HepG2 (cell line): ENCODE results near the gene EXOC6B. TPM values are rescaled to one million over a fixed set of nuclear protein-coding genes. Genes with fewer than 3 reads are reported as not detected.

Experiments
- BATF2 ChIP-seq: sonication (generic); formaldehyde crosslinking; IDR thresholded peaks from 2 replicates; pipeline ENCODE4 v1.8.0; 2022; ENCODE audit warnings: mild to moderate bottlenecking, missing genetic modification reagents, moderate library complexity
- BRCA1 ChIP-seq: sonication (generic); formaldehyde crosslinking; IDR thresholded peaks from 2 replicates; pipeline ENCODE4 v1.4.0; 2020; ENCODE audit warnings: missing genetic modification reagents
- GATA4 ChIP-seq: sonication (generic); IDR thresholded peaks from 2 replicates; pipeline ENCODE4 v1.6.1; 2016; ENCODE audit warnings: antibody characterized with exemption, low read depth, borderline replicate concordance
- JUNB ChIP-seq: sonication (generic); formaldehyde crosslinking; IDR thresholded peaks from 2 replicates; pipeline ENCODE4 v1.8.0; 2022; ENCODE audit warnings: missing genetic modification reagents, mild to moderate bottlenecking, borderline replicate concordance
- LCORL ChIP-seq, 2 experiments: fragments of 450-650 bp in 1 of 2; sonication (generic) in 1 of 2; formaldehyde crosslinking in 1 of 2; IDR thresholded peaks; 2 replicates each; pipeline versions ENCODE4 v1.5.0 to v1.6.1; 2017 to 2020; ENCODE audit warnings: antibody characterized with exemption in 1 of 2, missing genetic modification reagents in 1 of 2
- MEIS2 ChIP-seq: sonication (generic); formaldehyde crosslinking; IDR thresholded peaks from 2 replicates; pipeline ENCODE4 v1.9.0; 2021; ENCODE audit warnings: mild to moderate bottlenecking, missing genetic modification reagents
- MIXL1 ChIP-seq: IDR thresholded peaks from 2 replicates; pipeline ENCODE4 v1.6.1; 2016
- MXD4 ChIP-seq: IDR thresholded peaks from 2 replicates; pipeline ENCODE4 v1.6.1; 2016; ENCODE audit warnings: mild to moderate bottlenecking, missing biosample characterization, missing genetic modification reagents
- NAIF1 ChIP-seq: sonication (generic); formaldehyde crosslinking; IDR thresholded peaks from 2 replicates; pipeline ENCODE4 v1.5.0; 2020; ENCODE audit warnings: mild to moderate bottlenecking, missing genetic modification reagents, borderline replicate concordance
- PHF5A ChIP-seq: IDR thresholded peaks from one replicate; pipeline ENCODE4 v1.6.1; 2018; ENCODE audit warnings: low read depth, missing genetic modification reagents; ENCODE audit not compliant: unreplicated experiment
- PLSCR1 ChIP-seq: sonication (generic); formaldehyde crosslinking; IDR thresholded peaks from 2 replicates; pipeline ENCODE4 v1.5.0; 2020; ENCODE audit warnings: missing genetic modification reagents, mild to moderate bottlenecking, borderline replicate concordance
- SMAD1 ChIP-seq: sonication (generic); formaldehyde crosslinking; IDR thresholded peaks from 2 replicates; pipeline ENCODE4 v1.4.0; 2020; ENCODE audit warnings: missing genetic modification reagents, low read depth, mild to moderate bottlenecking, borderline replicate concordance
- TFDP2 ChIP-seq: sonication (generic); formaldehyde crosslinking; IDR thresholded peaks from 2 replicates; pipeline ENCODE4 v1.4.0; 2020; ENCODE audit warnings: missing genetic modification reagents
- ZBTB1 ChIP-seq: sonication (generic); formaldehyde crosslinking; IDR thresholded peaks from 2 replicates; pipeline ENCODE4 v1.4.0; 2020; ENCODE audit warnings: missing genetic modification reagents, borderline replicate concordance
- ZBTB7B ChIP-seq: sonication (generic); formaldehyde crosslinking; IDR thresholded peaks from 2 replicates; pipeline ENCODE4 v1.4.0; 2020; ENCODE audit warnings: missing genetic modification reagents
- ZFP36L1 ChIP-seq: sonication (generic); formaldehyde crosslinking; IDR thresholded peaks from 2 replicates; pipeline ENCODE4 v1.8.0; 2022; ENCODE audit warnings: mild to moderate bottlenecking, missing genetic modification reagents, moderate library complexity
- ZFYVE20 ChIP-seq: sonication (generic); formaldehyde crosslinking; IDR thresholded peaks from 2 replicates; pipeline ENCODE4 v1.8.0; 2023; ENCODE audit warnings: low read depth, mild to moderate bottlenecking, moderate library complexity, missing genetic modification reagents, borderline replicate concordance
- ZNF160 ChIP-seq: sonication (generic); formaldehyde crosslinking; IDR thresholded peaks from 2 replicates; pipeline ENCODE4 v1.8.0; 2022; ENCODE audit warnings: mild to moderate bottlenecking, inconsistent platforms, missing genetic modification reagents
- ZNF263 ChIP-seq: sonication (generic); formaldehyde crosslinking; IDR thresholded peaks from 2 replicates; pipeline ENCODE4 v1.4.0; 2020; ENCODE audit warnings: missing genetic modification reagents
- ZNF296 ChIP-seq: sonication (generic); formaldehyde crosslinking; conservative IDR thresholded peaks from 2 replicates; pipeline ENCODE4 v1.5.0; 2020; ENCODE audit warnings: mild to moderate bottlenecking, missing genetic modification reagents
- ZNF362 ChIP-seq: sonication (generic); formaldehyde crosslinking; IDR thresholded peaks from 2 replicates; pipeline ENCODE4 v1.4.0; 2020; ENCODE audit warnings: missing genetic modification reagents, mild to moderate bottlenecking, borderline replicate concordance
- ZNF598 ChIP-seq: sonication (generic); formaldehyde crosslinking; IDR thresholded peaks from 2 replicates; pipeline ENCODE4 v1.5.1; 2020; ENCODE audit warnings: mild to moderate bottlenecking, missing genetic modification reagents, borderline replicate concordance
- ZNF652 ChIP-seq: IDR thresholded peaks from 2 replicates; pipeline ENCODE4 v1.6.1; 2016; ENCODE audit warnings: low read depth, borderline replicate concordance
- ZNF709 ChIP-seq: sonication (generic); formaldehyde crosslinking; IDR thresholded peaks from 2 replicates; pipeline ENCODE4 v1.5.0; 2020; ENCODE audit warnings: mild to moderate bottlenecking, missing genetic modification reagents
- ZNF720 ChIP-seq: sonication (generic); formaldehyde crosslinking; IDR thresholded peaks from 2 replicates; pipeline ENCODE4 v1.4.0; 2020; ENCODE audit warnings: missing genetic modification reagents
- ZNF740 ChIP-seq: sonication (generic); formaldehyde crosslinking; IDR thresholded peaks from 2 replicates; pipeline ENCODE4 v1.4.0; 2020; ENCODE audit warnings: missing genetic modification reagents
- ZSCAN30 ChIP-seq: sonication (generic); formaldehyde crosslinking; IDR thresholded peaks from 2 replicates; pipeline ENCODE4 v1.5.0; 2020; ENCODE audit warnings: mild to moderate bottlenecking, missing genetic modification reagents
- polyA plus RNA-seq, 8 experiments: library from polyadenylated mRNA; depleted of rRNA in 3 of 8; stranded (reverse) in 7 of 8; unstranded in 1 of 8; fragments of >200 nt; fragmentation: Illumina TruSeq in 4 of 8; extraction: Trizol in 4 of 8; gene quantifications; 2 replicates each; pipeline versions ENCODE4 v1.2.1 to v1.2.3, GENCODE V29; 2011 to 2016; ENCODE audit warnings: low read depth in 4 of 8, missing spikeins in 1 of 8, mixed read lengths in 1 of 8; ENCODE audit not compliant: insufficient read depth in 1 of 8
- total RNA-seq, 5 experiments: library from RNA; depleted of rRNA; stranded (reverse); fragments of >200 nt; fragmentation: Illumina TruSeq; extraction: Trizol; gene quantifications; 2 replicates each; pipeline ENCODE4 v1.2.3, GENCODE V29; 2016; ENCODE audit warnings: low read depth in 1 of 5

EXOC6B gene
- total and polyA plus RNA-seq, 2 of the 13 experiments (the other 11 are each of a cell fraction or from before 2014, with no cell fraction given), result 9.1 to 15.9 TPM

GRCh38 chr2:72144632-72145288, 681.1 kb downstream of the EXOC6B start (continued):
- TF ChIP-seq ZNF652 (peak; percentile 94), ZNF296 (CRISPR knock-in tag) (no peak), ZFYVE20 (no peak), ZNF740 (CRISPR knock-in tag) (no peak), BATF2 (CRISPR knock-in tag) (no peak), ZNF598 (0 out of 2 replicates have a peak, but pooled peaks have one; percentile 32), ZNF709 (CRISPR knock-in tag) (no peak), TFDP2 (0 out of 2 replicates have a peak, but pooled peaks have one; percentile 27), PHF5A (CRISPR knock-in tag) (no peak), MIXL1 (CRISPR knock-in tag) (no peak), GATA4 (no peak), MEIS2 (CRISPR knock-in tag) (no peak), NAIF1 (no peak), ZNF362 (CRISPR knock-in tag) (no peak), JUNB (no peak), BRCA1 (CRISPR knock-in tag) (no peak), ZNF720 (CRISPR knock-in tag) (no peak), ZBTB7B (CRISPR knock-in tag) (no peak), ZBTB1 (no peak), SMAD1 (CRISPR knock-in tag) (no peak), ZNF160 (CRISPR knock-in tag) (no peak), PLSCR1 (CRISPR knock-in tag) (no peak), ZSCAN30 (CRISPR knock-in tag) (no peak), LCORL (IDR thresholded peaks at IDR 0.05) (no peak), LCORL (CRISPR knock-in tag; IDR thresholded peaks at IDR 0.05) (peak; percentile 74; the same call in 1 of the 2 replicates), ZNF263 (no peak), ZFP36L1 (CRISPR knock-in tag) (no peak), MXD4 (CRISPR knock-in tag) (no peak)
